OCI-LY7 (cell line): ENCODE measurements around the gene LACTB. TPM values are rescaled to one million over a fixed set of nuclear protein-coding genes. Genes with fewer than 3 reads are reported as not detected.

ENCODE experiments used
- BruUV-seq: library from RNA; stranded (reverse); fragments of 400-500 nt; replicated peaks from 2 replicates; lab custom pipeline; 2021; lab: Mats Ljungman, UMichigan
- CTCF ChIA-PET: fragments of 300-600 bp; sonication (Branson Sonifier 250); formaldehyde crosslinking; loops from one replicate; lab custom pipeline; 2022; ENCODE audit warnings: antibody characterized with exemption; ENCODE audit not compliant: unreplicated experiment; lab: Charles Lee
- POLR2A ChIA-PET: fragments of 300-600 bp; sonication (Branson Sonifier 250); formaldehyde crosslinking; loops from one replicate; lab custom pipeline; 2022; ENCODE audit warnings: antibody characterized with exemption; lab: Charles Lee
- DNase-seq: peaks from one replicate; pipeline ENCODE4 v3.0.0-alpha.2; 2015; ENCODE audit warnings: low spot score
- H2AFZ ChIP-seq: fragments of 200-600 bp; sonication (generic), shearing (Covaris generic); 2 replicates; pipeline ENCODE4 v1.6.1; 2014; ENCODE audit warnings: mild to moderate bottlenecking, antibody characterized with exemption, low read length, moderate library complexity
- H3K27ac ChIP-seq: fragments of 200-600 bp; sonication (generic); 2 replicates; pipeline ENCODE4 v1.5.1; 2014; ENCODE audit warnings: mixed run types, low read depth, mild to moderate bottlenecking, moderate library complexity, low read length, inconsistent platforms; ENCODE audit not compliant: poor library complexity, severe bottlenecking
- H3K36me3 ChIP-seq: fragments of 200-600 bp; sonication (generic); 2 replicates; pipeline ENCODE4 v1.6.1; 2014; ENCODE audit warnings: mild to moderate bottlenecking, antibody characterized with exemption, low read length, moderate library complexity, mixed read lengths; ENCODE audit not compliant: insufficient read depth
- H3K4me1 ChIP-seq: fragments of 200-600 bp; sonication (generic); 2 replicates; pipeline ENCODE4 v1.5.1; 2014; ENCODE audit warnings: mild to moderate bottlenecking, low read length; ENCODE audit not compliant: insufficient read depth, poor library complexity, severe bottlenecking
- H3K4me2 ChIP-seq: fragments of 200-600 bp; sonication (generic); 2 replicates; pipeline ENCODE4 v1.6.1; 2014; ENCODE audit warnings: mild to moderate bottlenecking, low read length
- H3K4me3 ChIP-seq: fragments of 200-600 bp; sonication (generic); 2 replicates; pipeline ENCODE4 v1.5.1; 2014; ENCODE audit warnings: mild to moderate bottlenecking, low read depth, low read length; ENCODE audit not compliant: poor library complexity, severe bottlenecking
- H3K79me2 ChIP-seq: fragments of 200-600 bp; sonication (generic); 2 replicates; pipeline ENCODE4 v1.6.1; 2016; ENCODE audit warnings: low read depth, mild to moderate bottlenecking, low read length, moderate library complexity, mixed read lengths; ENCODE audit not compliant: insufficient read depth
- H3K9me2 ChIP-seq: fragments of 200-600 bp; sonication (generic); 2 replicates; pipeline ENCODE4 v1.6.1; 2016; ENCODE audit warnings: mild to moderate bottlenecking, low read length, mixed read lengths; ENCODE audit not compliant: insufficient read depth
- H3K9me3 ChIP-seq: fragments of 200-600 bp; sonication (generic); 2 replicates; pipeline ENCODE4 v1.6.1; 2014; ENCODE audit warnings: mild to moderate bottlenecking, mixed run types, low read length, mixed read lengths
- H4K20me1 ChIP-seq: fragments of 200-600 bp; sonication (generic); 2 replicates; pipeline ENCODE4 v1.6.1; 2014; ENCODE audit warnings: mild to moderate bottlenecking, antibody characterized with exemption, low read length, moderate library complexity, mixed read lengths; ENCODE audit not compliant: insufficient read depth
- CTCF ChIP-seq: fragments of 200-600 bp; sonication (generic); conservative IDR thresholded peaks from 2 replicates; pipeline ENCODE4 v1.5.1; 2014; ENCODE audit warnings: mild to moderate bottlenecking, antibody characterized with exemption, low read length, moderate library complexity, mixed read lengths
- EZH2phosphoT487 ChIP-seq: fragments of 200-600 bp; sonication (generic); IDR thresholded peaks from 2 replicates; pipeline ENCODE4 v1.6.1; 2018; ENCODE audit warnings: low read depth, borderline replicate concordance, mild to moderate bottlenecking, mixed run types, antibody characterized with exemption, low read length, moderate library complexity, mixed read lengths
- intact Hi-C: fragments of 100-400 bp; cut with micrococcal nuclease; formaldehyde crosslinking; loops from one replicate; pipeline ENCODE4 v1.10.0; 2022; ENCODE audit not compliant: unreplicated experiment
- total RNA-seq, 2 experiments: library from RNA; depleted of rRNA in 1 of 2; stranded (reverse); fragments of >200 nt in 1 of 2; shearing (Covaris generic) in 1 of 2; gene quantifications; 2 replicates each; pipeline ENCODE4 v1.2.3, GENCODE V29; 2014 to 2022

LACTB gene
- total RNA-seq, 2 experiments from 2014 or later: 3.2 to 7.2 TPM

DNA sequence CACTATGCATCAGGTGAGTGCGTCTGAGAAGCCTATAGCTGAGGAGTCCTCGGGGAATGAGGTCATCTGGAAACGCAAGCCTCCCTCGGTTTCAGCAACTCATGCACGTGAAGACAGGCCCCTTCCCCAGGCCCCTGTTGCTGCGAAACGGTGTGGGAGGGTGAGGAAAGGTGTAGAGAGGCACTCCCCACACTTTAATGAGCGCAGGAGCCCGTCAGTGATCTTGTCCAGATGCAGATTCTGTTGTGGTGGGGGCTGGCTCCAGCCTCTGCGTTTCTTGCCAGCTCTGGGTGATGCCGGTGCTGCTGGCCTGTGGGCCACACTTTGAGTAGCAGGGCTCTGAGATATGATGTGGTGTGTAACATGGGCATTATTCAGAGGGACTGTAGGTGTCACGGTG, 38.6 kb upstream of the LACTB start:
- no TSS peak for BruUV-seq
- H3K4me2 ChIP-seq: no peak overlapping the region
- POLR2A ChIA-PET: no interaction called here
- no peak overlapping the region for H3K4me3 ChIP-seq
- no peak overlapping the region for H3K27ac ChIP-seq
- H4K20me1 ChIP-seq: no peaks in the 10 kb centered on the region
- H3K9me3 ChIP-seq: no peaks in the 10 kb centered on the region
- CTCF ChIA-PET: no interaction called here
- DNase-seq: no peak
- no peaks in the 10 kb centered on the region for H3K4me1 ChIP-seq
- no peaks in the 10 kb centered on the region for H3K36me3 ChIP-seq
- no peaks in the 10 kb centered on the region for H3K79me2 ChIP-seq
- TF ChIP-seq CTCF (no peak), EZH2phosphoT487 (no peak)
- H3K9me2 ChIP-seq: no peaks in the 10 kb centered on the region
- intact Hi-C loops: no loop called here
- H2AFZ ChIP-seq: no peak overlapping the region

DNA sequence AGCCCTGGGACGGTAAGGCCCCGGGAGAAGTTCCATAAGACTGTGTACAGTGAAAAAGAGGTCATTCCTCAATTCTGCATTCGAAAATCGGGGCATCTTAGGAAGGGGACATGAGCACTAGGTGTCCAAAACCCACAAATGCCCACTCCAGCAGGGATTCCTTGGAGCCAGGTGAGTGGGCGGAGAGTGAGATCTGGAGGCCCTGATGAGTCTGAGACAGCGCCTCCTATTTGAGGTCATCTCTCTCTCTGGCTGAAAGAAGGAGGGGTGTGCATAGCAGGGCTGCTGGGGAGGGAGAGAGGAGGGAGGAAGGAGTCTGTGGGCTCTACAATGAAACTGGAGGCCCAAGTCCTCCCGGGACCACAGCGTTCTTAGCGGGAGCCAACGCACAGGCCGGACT, 38.1 kb upstream of the LACTB start:
- H2AFZ ChIP-seq: no peak overlapping the region
- no peaks in the 10 kb centered on the region for H4K20me1 ChIP-seq
- TF ChIP-seq CTCF: no peak
- TF ChIP-seq EZH2phosphoT487: no peak
- H3K9me2 ChIP-seq: no peaks in the 10 kb centered on the region
- no peaks in the 10 kb centered on the region for H3K4me1 ChIP-seq
- intact Hi-C loops: no loop called here
- no peaks in the 10 kb centered on the region for H3K9me3 ChIP-seq
- no peak overlapping the region for H3K4me3 ChIP-seq
- ChIA-PET POLR2A (interaction anchor here (0.7 kb wide), 1 partner anchor 1758 kb away, joined by 3 read pairs; no protein-coding TSS in a partner anchor), CTCF (no interaction called here)
- H3K79me2 ChIP-seq: no peaks in the 10 kb centered on the region
- H3K36me3 ChIP-seq: no peaks in the 10 kb centered on the region
- no peak overlapping the region for H3K4me2 ChIP-seq
- no peak for DNase-seq
- no TSS peak for BruUV-seq
- H3K27ac ChIP-seq: no peak overlapping the region

DNA sequence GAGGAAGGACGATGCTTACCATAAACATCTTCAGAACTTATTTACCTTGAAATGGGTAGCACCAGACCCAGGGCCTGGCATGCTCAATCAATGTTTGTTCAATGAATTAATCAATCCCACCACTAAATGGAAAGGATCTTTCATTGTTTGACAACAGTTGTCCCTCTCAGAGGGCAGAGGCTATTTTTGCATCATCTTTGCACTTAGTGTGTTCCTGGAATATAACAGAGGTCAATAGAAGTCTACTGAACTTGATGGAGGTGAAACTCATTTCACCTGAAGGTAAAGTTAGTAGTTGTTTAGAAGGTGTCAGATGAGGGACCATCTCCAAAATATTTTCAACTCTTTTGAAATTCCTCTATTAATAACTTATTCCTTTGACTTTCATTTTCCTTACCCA, 36.9 kb upstream of the LACTB start:
- Histone ChIP-seq H2AFZ (no peak overlapping the region), H3K9me2 (no peaks in the 10 kb centered on the region), H3K4me3 (no peak overlapping the region), H4K20me1 (no peaks in the 10 kb centered on the region), H3K36me3 (no peaks in the 10 kb centered on the region), H3K79me2 (no peaks in the 10 kb centered on the region), H3K27ac (no peak overlapping the region), H3K9me3 (no peaks in the 10 kb centered on the region), H3K4me2 (no peak overlapping the region), H3K4me1 (no peaks in the 10 kb centered on the region)
- ChIA-PET POLR2A (no interaction called here), CTCF (no interaction called here)
- intact Hi-C loops: no loop called here
- BruUV-seq: no TSS peak
- TF ChIP-seq CTCF (no peak), EZH2phosphoT487 (no peak)
- no peak for DNase-seq
